ENCODE results near the gene SNUPN. TPM values are rescaled to one million over a fixed set of nuclear protein-coding genes. Genes with fewer than 3 reads are reported as not detected.
"Not testable (repeated sequence)": the region's sequence is repeated elsewhere in the genome, so short reads cannot be mapped to it uniquely, and the experiment has no call there.

Gene SNUPN
- total RNA-seq, 1 donor from 2014 or later: 23.5 TPM

DNA sequence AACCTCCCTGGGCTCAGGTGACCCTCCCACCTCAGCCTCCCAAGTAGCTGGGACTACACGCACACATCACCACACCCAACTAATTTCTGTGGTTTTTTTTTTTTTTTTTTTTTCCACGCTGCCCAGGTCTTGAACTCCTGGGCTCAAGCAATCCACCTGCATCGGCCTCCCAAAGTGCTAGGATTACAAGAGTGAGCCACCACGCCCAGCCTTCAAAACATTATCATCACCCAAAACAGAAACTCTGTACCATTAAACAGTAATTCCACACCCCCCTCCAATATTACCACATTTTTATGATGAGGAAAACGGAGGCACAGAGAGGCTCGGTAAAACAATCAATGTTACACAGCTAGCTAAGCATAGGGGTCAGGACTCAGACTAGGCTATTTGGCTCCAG lies 10.5 kb upstream of the SNUPN start:
- H3K27ac ChIP-seq: no peak overlapping the region
- ATAC-seq (no peak), DNase-seq (no peak)
- peaks cover 25% of the 10 kb centered on the region for H3K4me1 ChIP-seq
- TF ChIP-seq, protein P1, sequence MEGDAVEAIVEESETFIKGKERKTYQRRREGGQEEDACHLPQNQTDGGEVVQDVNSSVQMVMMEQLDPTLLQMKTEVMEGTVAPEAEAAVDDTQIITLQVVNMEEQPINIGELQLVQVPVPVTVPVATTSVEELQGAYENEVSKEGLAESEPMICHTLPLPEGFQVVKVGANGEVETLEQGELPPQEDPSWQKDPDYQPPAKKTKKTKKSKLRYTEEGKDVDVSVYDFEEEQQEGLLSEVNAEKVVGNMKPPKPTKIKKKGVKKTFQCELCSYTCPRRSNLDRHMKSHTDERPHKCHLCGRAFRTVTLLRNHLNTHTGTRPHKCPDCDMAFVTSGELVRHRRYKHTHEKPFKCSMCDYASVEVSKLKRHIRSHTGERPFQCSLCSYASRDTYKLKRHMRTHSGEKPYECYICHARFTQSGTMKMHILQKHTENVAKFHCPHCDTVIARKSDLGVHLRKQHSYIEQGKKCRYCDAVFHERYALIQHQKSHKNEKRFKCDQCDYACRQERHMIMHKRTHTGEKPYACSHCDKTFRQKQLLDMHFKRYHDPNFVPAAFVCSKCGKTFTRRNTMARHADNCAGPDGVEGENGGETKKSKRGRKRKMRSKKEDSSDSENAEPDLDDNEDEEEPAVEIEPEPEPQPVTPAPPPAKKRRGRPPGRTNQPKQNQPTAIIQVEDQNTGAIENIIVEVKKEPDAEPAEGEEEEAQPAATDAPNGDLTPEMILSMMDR (IDR thresholded peaks at IDR 0.05): no peak
- intact Hi-C loops (cut with DNase I): no loop called here
- H3K9me3 ChIP-seq: no peaks in the 10 kb centered on the region
- peaks cover 7% of the 10 kb centered on the region for H3K36me3 ChIP-seq
- no peaks in the 10 kb centered on the region for H3K27me3 ChIP-seq
- H3K4me3 ChIP-seq: no peak overlapping the region

DNA sequence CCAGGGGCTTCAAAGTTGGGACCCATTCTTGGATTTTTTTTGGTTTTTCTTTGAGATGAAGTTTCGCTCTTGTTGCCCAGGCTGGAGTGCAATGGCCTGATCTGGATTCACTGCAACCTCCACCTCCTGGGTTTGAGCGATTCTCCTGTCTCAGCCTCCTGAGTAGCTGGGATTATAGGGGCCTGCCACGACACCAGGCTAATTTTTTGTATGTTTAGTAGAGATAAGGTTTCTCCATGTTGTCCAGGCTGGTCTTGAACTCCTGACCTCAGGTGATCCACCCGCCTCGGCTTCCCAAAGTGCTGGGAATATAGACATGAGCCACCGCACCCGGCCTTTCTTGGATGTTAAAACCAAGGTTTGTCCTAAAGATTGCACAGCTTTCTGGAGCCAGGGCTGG lies 8.4 kb upstream of the SNUPN start:
- intact Hi-C loops (cut with DNase I): not testable (repeated sequence)

DNA sequence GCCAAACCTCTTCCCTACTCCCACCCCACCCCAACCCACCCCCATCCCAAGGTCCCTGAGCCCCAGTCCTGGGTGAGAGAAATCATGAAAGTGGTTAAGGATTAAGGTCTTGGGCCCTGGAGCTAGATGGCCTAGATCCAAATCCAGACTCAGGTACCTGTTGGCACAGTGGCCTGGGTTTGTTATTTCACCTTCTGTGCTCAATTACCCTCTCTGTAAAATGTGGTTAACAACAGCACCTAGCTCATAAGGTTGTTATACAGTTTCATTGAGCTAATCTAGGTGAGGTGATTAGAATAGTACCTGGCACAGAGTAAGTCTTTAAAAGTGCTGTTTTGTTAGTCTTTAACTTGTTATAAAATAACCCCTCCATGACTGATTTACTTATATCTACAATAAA lies 6.4 kb upstream of the SNUPN start:
- DNase-seq (no peak), ATAC-seq (no peak)
- TF ChIP-seq, protein P1 (IDR thresholded peaks at IDR 0.05): no peak
- intact Hi-C loops (cut with DNase I): no loop called here
- Histone ChIP-seq H3K27ac (no peak overlapping the region), H3K4me1 (no peaks in the 10 kb centered on the region), H3K36me3 (no peaks in the 10 kb centered on the region), H3K9me3 (no peaks in the 10 kb centered on the region), H3K4me3 (no peak overlapping the region), H3K27me3 (no peaks in the 10 kb centered on the region)

More for the DNA sequence above, 8.4 kb upstream of the SNUPN start:
- H3K36me3 ChIP-seq, H3K27ac ChIP-seq, DNase-seq, ATAC-seq, H3K9me3 ChIP-seq, H3K4me3 ChIP-seq, H3K27me3 ChIP-seq: not testable (repeated sequence)
- H3K4me1 ChIP-seq: peaks cover 18% of the 10 kb centered on the region

DNA sequence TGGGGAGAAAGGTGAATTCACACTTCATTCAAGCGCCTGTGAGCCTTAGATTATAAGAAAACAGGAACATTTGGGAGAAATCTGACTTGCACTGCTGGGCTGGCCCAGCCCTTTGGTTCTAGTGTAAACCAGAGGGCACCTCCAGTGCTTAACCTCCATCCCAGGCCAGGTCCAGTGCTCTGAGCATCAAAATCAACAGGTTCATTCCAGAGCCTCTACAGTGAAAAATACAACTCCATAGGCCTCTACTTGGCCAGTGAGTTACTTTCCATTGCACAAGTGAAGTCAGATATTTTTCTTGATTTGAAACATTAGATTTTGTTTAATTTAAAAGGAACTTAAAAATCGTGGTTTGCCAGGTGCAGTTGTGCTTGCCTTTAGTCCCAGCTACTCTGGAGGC lies 3.0 kb downstream of the SNUPN start:
- no peaks in the 10 kb centered on the region for H3K27me3 ChIP-seq
- peaks cover 25% of the 10 kb centered on the region for H3K4me1 ChIP-seq
- DNase-seq: no peak
- ATAC-seq: no peak
- TF ChIP-seq, protein P1 (IDR thresholded peaks at IDR 0.05): no peak
- peaks cover 27% of the 10 kb centered on the region for H3K36me3 ChIP-seq
- H3K4me3 ChIP-seq: no peak overlapping the region
- H3K27ac ChIP-seq: peak overlapping the region; percentile 11
- intact Hi-C loops (cut with DNase I): no loop called here
- no peaks in the 10 kb centered on the region for H3K9me3 ChIP-seq

DNA sequence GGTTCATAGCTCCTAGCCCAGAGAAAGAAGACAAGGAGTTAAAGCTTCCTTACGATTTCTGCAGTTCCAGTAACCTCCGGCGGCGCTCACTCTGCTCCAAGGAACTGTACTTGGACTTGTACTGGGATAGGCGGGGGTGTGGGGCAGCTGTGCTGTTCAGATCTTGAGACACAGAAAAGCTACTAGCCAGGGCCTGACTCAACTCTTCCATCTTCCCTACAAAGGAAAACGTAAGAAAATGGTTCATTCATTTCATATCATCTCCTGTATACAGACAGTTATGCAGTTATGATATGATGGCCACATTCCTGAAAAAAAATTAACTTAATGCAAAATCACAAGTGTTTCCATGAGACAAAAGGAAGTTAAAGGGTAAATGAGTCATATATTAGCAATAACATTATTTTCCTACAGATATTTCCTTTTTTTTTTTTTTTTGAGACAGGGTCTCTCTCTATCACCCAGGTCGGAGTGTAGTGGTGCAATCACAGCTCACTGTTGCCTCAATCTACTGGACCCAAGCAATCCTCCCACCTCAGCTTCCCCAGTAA lies 4.6 kb downstream of the SNUPN start:
- no peaks in the 10 kb centered on the region for H3K9me3 ChIP-seq
- H3K4me1 ChIP-seq: peaks cover 21% of the 10 kb centered on the region
- peaks cover 43% of the 10 kb centered on the region for H3K36me3 ChIP-seq
- TF ChIP-seq, protein P1 (IDR thresholded peaks at IDR 0.05): peak; percentile 31
- H3K4me3 ChIP-seq: peak overlapping the region; percentile 12
- peak; percentile 54 for ATAC-seq
- DNase-seq: peak; percentile 76
- H3K27ac ChIP-seq: peak overlapping the region; percentile 72
- intact Hi-C loops (cut with DNase I): no loop called here
- H3K27me3 ChIP-seq: no peaks in the 10 kb centered on the region

DNA sequence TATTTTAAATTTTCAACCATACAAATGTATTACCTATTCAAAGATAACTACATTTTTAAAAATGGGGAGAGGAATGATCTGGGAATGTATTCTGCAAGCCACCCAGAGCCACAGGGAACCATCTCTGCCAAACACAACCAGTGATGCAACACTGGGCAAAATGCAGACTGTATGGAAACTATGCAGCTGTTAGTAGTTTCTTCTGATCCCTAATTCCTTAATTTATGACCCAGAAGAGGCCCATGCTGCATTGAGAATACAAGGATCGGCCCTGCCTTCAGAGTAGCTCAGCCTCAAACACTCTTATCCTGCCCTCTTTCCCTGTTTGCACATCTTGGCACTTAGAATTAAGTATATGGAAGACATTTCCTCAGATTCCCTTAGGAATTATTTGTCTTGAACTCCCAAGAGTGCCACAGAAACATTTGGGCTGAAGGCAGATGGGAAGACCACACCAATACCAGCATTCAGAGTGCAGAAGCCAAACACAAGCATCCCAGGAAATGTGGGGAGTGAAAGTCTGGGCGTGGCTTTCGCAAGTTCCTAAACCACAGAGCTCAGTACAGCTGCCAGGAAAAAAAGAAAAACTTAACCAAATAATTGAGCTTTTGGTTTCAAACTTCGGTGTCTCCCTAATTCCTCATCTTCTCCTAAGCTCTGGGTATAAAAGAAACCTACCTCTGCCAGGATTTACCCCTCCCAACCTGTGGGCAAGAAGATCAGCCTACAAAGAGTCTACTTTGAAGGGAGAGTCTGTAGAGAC lies 5.3 kb downstream of the SNUPN start:
- peak overlapping the region; percentile 12 for H3K4me3 ChIP-seq
- ATAC-seq: peak; percentile 40

More for the DNA sequence above, 5.3 kb downstream of the SNUPN start:
- Histone ChIP-seq H3K36me3 (peaks cover 50% of the 10 kb centered on the region), H3K4me1 (peaks cover 21% of the 10 kb centered on the region), H3K9me3 (no peaks in the 10 kb centered on the region), H3K27me3 (no peaks in the 10 kb centered on the region), H3K27ac (peak overlapping the region; percentile 72)
- intact Hi-C loops (cut with DNase I): no loop called here
- DNase-seq: no peak
- TF ChIP-seq, protein P1 (IDR thresholded peaks at IDR 0.05): no peak
